Thyroid gland (tissue), 4 donors: ENCODE results near the gene ATP5PB.

Experiments
- POLR2A ChIP-seq, 2 donors: fragments of 450-650 bp; IDR thresholded peaks; one replicate each; pipeline ENCODE4 v1.6.1; 2017; ENCODE audit warnings: antibody characterized with exemption in 2 of 2, mild to moderate bottlenecking in 2 of 2, moderate library complexity in 1 of 2
- TF ChIP-seq, protein P1 (sequence below), 6 experiments: fragments of 200-600 bp in 3 of 6; fragments of 450-650 bp in 3 of 6; sonication (generic) in 3 of 6; IDR thresholded peaks; one replicate each; pipeline ENCODE4 v1.5.1; 2016 to 2019; ENCODE audit warnings: antibody characterized with exemption in 6 of 6, mild to moderate bottlenecking in 2 of 6, inconsistent platforms in 1 of 6, moderate library complexity in 1 of 6

GRCh38 chr1:111474106-111474505 lies 24.8 kb downstream of the ATP5PB start:
- TF ChIP-seq, protein P1, sequence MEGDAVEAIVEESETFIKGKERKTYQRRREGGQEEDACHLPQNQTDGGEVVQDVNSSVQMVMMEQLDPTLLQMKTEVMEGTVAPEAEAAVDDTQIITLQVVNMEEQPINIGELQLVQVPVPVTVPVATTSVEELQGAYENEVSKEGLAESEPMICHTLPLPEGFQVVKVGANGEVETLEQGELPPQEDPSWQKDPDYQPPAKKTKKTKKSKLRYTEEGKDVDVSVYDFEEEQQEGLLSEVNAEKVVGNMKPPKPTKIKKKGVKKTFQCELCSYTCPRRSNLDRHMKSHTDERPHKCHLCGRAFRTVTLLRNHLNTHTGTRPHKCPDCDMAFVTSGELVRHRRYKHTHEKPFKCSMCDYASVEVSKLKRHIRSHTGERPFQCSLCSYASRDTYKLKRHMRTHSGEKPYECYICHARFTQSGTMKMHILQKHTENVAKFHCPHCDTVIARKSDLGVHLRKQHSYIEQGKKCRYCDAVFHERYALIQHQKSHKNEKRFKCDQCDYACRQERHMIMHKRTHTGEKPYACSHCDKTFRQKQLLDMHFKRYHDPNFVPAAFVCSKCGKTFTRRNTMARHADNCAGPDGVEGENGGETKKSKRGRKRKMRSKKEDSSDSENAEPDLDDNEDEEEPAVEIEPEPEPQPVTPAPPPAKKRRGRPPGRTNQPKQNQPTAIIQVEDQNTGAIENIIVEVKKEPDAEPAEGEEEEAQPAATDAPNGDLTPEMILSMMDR (IDR thresholded peaks at IDR 0.05): no peak
- no peak for TF ChIP-seq POLR2A (IDR thresholded peaks at IDR 0.05)
